ENCODE results near the gene SYT9.

The SYT9 gene

GRCh38 chr11:7251836-7252682, at the start of gene SYT9:
Gene SYT9 (plus strand): TSS chr11:7251904. CDS start chr11:7252187, 283 bp downstream.
- no peak for DNase-seq (ENCODE audit: low spot score)

- no peak for DNase-seq (ENCODE audit: low spot score)
Measured at GRCh38 chr11:7202412-7202811, 49.3 kb upstream of the SYT9 start.

GRCh38 chr11:7204778-7205177, 46.9 kb upstream of the SYT9 start:
- no peak for DNase-seq (ENCODE audit: low spot score)

GRCh38 chr11:7208391-7208790, 43.3 kb upstream of the SYT9 start:
- peak; percentile 6 for DNase-seq (ENCODE audit: low spot score)

GRCh38 chr11:7219491-7219890, 32.2 kb upstream of the SYT9 start:
- no peak for DNase-seq (ENCODE audit: low spot score)

- DNase-seq (ENCODE audit: low spot score), result no peak
Measured at GRCh38 chr11:7220636-7221035, 31.1 kb upstream of the SYT9 start.

- no peak for DNase-seq (ENCODE audit: low spot score)
Measured at GRCh38 chr11:7222619-7223018, 29.1 kb upstream of the SYT9 start.

- DNase-seq (ENCODE audit: low spot score), result no peak
Measured at GRCh38 chr11:7239877-7240276, 11.8 kb upstream of the SYT9 start.

GRCh38 chr11:7245341-7245740, 6.4 kb upstream of the SYT9 start:
- DNase-seq (ENCODE audit: low spot score), result no peak

GRCh38 chr11:7246179-7246578, 5.5 kb upstream of the SYT9 start:
- no peak for DNase-seq (ENCODE audit: low spot score)

GRCh38 chr11:7250166-7250565, 1.5 kb upstream of the SYT9 start:
- DNase-seq (ENCODE audit: low spot score), result no peak

GRCh38 chr11:7251487-7251835, 243 bp upstream of the SYT9 start:
- no peak for DNase-seq (ENCODE audit: low spot score)

- DNase-seq (ENCODE audit: low spot score), result no peak
Measured at GRCh38 chr11:7252683-7253213, 1.0 kb downstream of the SYT9 start.

GRCh38 chr11:7253800-7254199, 2.1 kb downstream of the SYT9 start:
- no peak for DNase-seq (ENCODE audit: low spot score)

GRCh38 chr11:7254731-7255291, 3.1 kb downstream of the SYT9 start:
- no peak for DNase-seq (ENCODE audit: low spot score)

- DNase-seq (ENCODE audit: low spot score), result no peak
Measured at GRCh38 chr11:7256943-7257342, 5.2 kb downstream of the SYT9 start.

GRCh38 chr11:7257724-7258123, 6.0 kb downstream of the SYT9 start:
- no peak for DNase-seq (ENCODE audit: low spot score)

- DNase-seq (ENCODE audit: low spot score), result no peak
Measured at GRCh38 chr11:7261578-7261977, 9.9 kb downstream of the SYT9 start.

GRCh38 chr11:7262672-7263071, 11.0 kb downstream of the SYT9 start:
- no peak for DNase-seq (ENCODE audit: low spot score)

- DNase-seq (ENCODE audit: low spot score), result no peak
Measured at GRCh38 chr11:7263842-7264241, 12.1 kb downstream of the SYT9 start.

GRCh38 chr11:7268758-7269157, 17.1 kb downstream of the SYT9 start:
- DNase-seq (ENCODE audit: low spot score), result no peak

GRCh38 chr11:7270233-7270865, 18.6 kb downstream of the SYT9 start:
- no peak for DNase-seq (ENCODE audit: low spot score)

GRCh38 chr11:7272373-7272772, 20.7 kb downstream of the SYT9 start:
- DNase-seq (ENCODE audit: low spot score), result no peak

All from hematopoietic multipotent progenitor cell treated with erythropoietin and hydrocortisone succinate and interleukin-3 and kit ligand, for 17 days (in vitro differentiated cells).